Stimulated activated naive CD4-positive, alpha-beta T cell treated with Interleukin-2 at 50 U/mL for 16 hours (primary cell): ENCODE results near the gene ADAMTSL5.
"Not testable (repeated sequence)": the region's sequence is repeated elsewhere in the genome, so short reads cannot be mapped to it uniquely, and the experiment has no call there.

Source experiments
- DNase-seq: peaks from one replicate; lab custom pipeline; 2025; lab: John Stamatoyannopoulos, UW

The ADAMTSL5 gene

GRCh38 chr19:1530856-1531255 is 18.0 kb upstream of the ADAMTSL5 start:
- not testable (repeated sequence) for DNase-seq

- DNase-seq = no peak
Measured at GRCh38 chr19:1529430-1529816, 16.6 kb upstream of the ADAMTSL5 start.

DNA sequence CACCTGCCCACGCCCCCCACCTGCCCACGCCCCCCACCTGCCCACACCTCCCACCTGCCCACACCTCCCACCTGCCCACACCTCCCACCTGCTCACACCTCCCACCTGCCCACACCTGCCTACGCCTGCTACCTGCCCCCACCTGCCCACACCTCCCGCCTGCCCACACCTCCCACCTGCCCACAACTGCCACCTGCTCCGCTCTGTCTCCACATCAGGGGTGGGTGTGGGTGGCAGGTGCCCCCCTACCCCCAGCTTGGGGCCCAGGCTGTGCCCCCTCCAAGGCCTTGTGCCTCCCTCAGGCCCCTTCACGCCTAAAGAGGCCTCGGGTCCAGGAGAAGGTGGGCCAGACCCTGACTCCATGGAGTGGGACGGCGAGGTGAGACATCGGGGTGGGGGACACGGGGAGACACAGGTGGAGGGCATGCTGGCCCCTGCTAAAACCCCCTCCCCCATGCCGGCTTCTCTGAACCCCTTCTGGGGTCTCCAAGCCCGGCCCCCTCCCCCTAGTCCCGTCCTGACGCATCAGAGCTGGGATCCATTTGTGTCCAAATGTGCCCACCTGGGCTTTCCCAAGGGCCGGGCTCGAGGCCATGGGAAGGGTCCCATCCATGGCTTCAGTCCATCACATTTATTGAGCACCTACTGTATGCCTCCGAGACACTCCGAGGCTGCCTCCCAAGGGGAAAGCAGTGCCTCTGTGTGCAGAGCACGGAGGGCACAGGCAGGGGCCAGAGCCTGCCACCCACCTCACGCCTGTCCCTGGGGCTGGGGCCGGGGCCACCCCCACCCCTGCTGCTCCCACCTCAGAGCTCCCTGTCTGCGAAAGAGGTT is 16.0 kb upstream of the ADAMTSL5 start:
- no peak for DNase-seq

- DNase-seq = no peak
Measured at GRCh38 chr19:1527650-1528309, 15.0 kb upstream of the ADAMTSL5 start.

- no peak for DNase-seq
Measured at GRCh38 chr19:1526979-1527649, 14.3 kb upstream of the ADAMTSL5 start.

- DNase-seq = no peak
Measured at GRCh38 chr19:1526066-1526778, 13.4 kb upstream of the ADAMTSL5 start.

GRCh38 chr19:1525343-1525742 is 12.5 kb upstream of the ADAMTSL5 start:
- no peak for DNase-seq

DNA sequence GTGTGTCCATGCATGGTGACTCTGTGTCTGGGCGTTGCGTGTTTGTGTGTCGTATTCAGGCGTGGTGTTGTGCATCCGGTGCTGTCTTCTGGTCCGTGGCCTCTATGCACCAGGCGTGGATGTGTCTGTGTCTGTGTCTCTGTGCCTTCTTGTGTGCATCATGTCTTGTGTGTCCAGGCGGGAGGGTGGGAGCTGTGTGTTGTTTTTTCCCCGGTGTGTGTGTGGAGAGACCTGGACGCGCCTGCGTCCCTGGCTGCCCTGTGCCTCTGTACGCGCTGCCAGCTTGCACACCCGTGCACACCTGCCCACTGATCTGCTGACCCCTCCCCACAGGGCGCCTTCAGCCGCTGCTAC is 12.1 kb upstream of the ADAMTSL5 start:
- no peak for DNase-seq

GRCh38 chr19:1524287-1524971 is 11.6 kb upstream of the ADAMTSL5 start:
- DNase-seq = no peak

GRCh38 chr19:1523412-1524286 is 10.8 kb upstream of the ADAMTSL5 start, which contains the start of gene PLK5:
Gene PLK5, plus strand, starts transcription at chr19:1524077. Its CDS starts 2,920 bp downstream, at chr19:1526997.
- no peak for DNase-seq

GRCh38 chr19:1522838-1523237 is 10.0 kb upstream of the ADAMTSL5 start:
- DNase-seq = no peak

DNA sequence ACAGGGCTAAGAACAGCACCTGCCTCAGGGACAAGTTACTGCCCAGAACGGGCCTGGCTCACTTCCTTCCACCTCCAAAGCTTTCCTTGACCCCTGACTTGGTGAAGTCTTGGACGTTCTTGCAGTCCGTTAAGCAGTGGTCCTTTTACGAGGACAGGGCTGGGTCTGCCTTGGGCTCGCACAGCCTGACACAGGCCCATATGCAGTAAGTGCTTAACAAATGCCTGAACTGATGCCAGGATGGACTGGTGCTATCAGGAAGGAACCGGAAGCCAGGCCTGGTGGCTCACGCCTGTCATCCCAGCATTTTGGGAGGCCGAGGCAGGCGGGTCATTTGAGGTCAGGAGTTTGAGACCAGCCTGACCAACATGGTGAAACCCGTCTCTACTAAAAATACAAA is 9.2 kb upstream of the ADAMTSL5 start:
- DNase-seq = no peak

- no peak for DNase-seq
Measured at GRCh38 chr19:1521636-1522035, 8.8 kb upstream of the ADAMTSL5 start.

GRCh38 chr19:1520203-1520780 is 7.5 kb upstream of the ADAMTSL5 start:
- DNase-seq = no peak

- not testable (repeated sequence) for DNase-seq
Measured at GRCh38 chr19:1519802-1520201, 7.0 kb upstream of the ADAMTSL5 start.

DNA sequence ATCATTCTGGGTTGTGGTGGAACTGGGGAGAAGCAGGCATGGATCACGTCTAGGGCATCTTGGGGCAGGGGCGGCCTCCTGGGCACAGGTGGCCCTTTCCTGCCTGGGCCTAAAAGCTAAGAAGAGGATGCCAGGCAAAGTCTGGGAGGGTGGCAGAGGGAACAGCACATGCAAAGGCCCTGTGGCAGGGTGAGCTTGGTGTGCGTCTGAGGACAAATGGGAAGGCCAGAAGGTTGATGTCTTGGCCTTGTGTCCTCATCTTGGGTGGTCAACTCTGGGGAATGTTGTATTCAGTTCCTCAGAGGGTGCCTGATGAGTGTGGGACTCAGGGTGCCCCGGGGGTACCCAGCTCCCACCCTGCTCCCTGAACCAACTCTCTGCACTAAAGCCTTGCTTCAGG is 5.7 kb upstream of the ADAMTSL5 start:
- DNase-seq = no peak

- no peak for DNase-seq
Measured at GRCh38 chr19:1516395-1516753, 3.6 kb upstream of the ADAMTSL5 start.

- no peak for DNase-seq
Measured at GRCh38 chr19:1514986-1515721, 2.3 kb upstream of the ADAMTSL5 start.

- no peak for DNase-seq
Measured at GRCh38 chr19:1514295-1514661, 1.5 kb upstream of the ADAMTSL5 start.
